SU-DHL-6 (cell line): ENCODE data around the gene SLFN5.

Experiments used
- EZH2phosphoT487 ChIP-seq: fragments of 200-600 bp; sonication (generic), shearing (Covaris generic); conservative IDR thresholded peaks from 2 replicates; pipeline ENCODE4 v1.6.1; 2018; ENCODE audit warnings: mild to moderate bottlenecking, antibody characterized with exemption, low read length, moderate library complexity, mixed read lengths
- TF ChIP-seq, protein P1 (sequence below): fragments of 200-600 bp; sonication (generic); IDR thresholded peaks from one replicate; pipeline ENCODE4 v1.5.1; 2017; ENCODE audit warnings: antibody characterized with exemption, mild to moderate bottlenecking, low read length, moderate library complexity; ENCODE audit not compliant: insufficient read depth, poor library complexity, severe bottlenecking

DNA sequence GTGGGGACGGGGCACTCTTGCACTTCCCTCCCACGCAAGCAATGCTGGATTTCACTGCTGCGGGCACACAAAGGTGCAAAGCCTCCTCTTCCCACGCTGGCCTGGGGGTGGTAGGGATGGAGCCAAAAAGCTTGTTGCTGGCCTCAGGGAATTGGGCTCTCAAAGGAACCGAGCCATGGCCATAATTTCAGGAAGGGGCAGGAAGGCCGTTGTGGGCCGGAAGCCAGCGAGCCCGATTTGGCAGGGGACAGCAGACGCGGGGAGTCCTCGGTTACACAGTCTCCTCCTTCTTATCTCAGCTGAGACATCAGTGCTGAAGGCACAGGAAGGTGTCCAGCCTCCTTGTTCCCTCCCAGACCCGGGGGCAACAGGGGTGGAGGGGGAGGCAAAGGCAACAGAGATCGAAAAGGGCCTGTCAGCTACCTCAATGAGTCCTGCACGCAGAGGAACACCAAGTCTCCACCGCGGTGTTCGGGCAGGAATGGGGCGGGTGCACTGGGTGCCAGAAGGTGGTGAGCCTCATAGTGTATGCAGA, 71.1 kb downstream of the SLFN5 start:
- TF ChIP-seq, protein P1, sequence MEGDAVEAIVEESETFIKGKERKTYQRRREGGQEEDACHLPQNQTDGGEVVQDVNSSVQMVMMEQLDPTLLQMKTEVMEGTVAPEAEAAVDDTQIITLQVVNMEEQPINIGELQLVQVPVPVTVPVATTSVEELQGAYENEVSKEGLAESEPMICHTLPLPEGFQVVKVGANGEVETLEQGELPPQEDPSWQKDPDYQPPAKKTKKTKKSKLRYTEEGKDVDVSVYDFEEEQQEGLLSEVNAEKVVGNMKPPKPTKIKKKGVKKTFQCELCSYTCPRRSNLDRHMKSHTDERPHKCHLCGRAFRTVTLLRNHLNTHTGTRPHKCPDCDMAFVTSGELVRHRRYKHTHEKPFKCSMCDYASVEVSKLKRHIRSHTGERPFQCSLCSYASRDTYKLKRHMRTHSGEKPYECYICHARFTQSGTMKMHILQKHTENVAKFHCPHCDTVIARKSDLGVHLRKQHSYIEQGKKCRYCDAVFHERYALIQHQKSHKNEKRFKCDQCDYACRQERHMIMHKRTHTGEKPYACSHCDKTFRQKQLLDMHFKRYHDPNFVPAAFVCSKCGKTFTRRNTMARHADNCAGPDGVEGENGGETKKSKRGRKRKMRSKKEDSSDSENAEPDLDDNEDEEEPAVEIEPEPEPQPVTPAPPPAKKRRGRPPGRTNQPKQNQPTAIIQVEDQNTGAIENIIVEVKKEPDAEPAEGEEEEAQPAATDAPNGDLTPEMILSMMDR, result no peak
- TF ChIP-seq EZH2phosphoT487, result no peak
